Stimulated activated effector memory CD8-positive, alpha-beta T cell treated with anti-CD3 and anti-CD28 coated beads, Interleukin-12 subunit alpha, Interleukin-12 subunit beta, amount 100 ng/mL, for 72 hours (primary cell): ENCODE results near the gene L3HYPDH.

Experiments used
- ATAC-seq: fragments of 150-1000 bp; cut with Tn5 transposase; 2 replicates; pipeline ENCODE4 v1.10.0; 2021
- DNase-seq, 2 donors: peaks; one replicate each; pipeline ENCODE4 v3.0.0; 2021 to 2022; ENCODE audit warnings: low spot score in 2 of 2
- H3K27ac Mint-ChIP-seq: one replicate; pipeline ENCODE4 v1.8.0; 2022; ENCODE audit warnings: mild to moderate bottlenecking, mixed read lengths
- H3K36me3 Mint-ChIP-seq: one replicate; pipeline ENCODE4 v1.8.0; 2022; ENCODE audit warnings: mild to moderate bottlenecking, mixed read lengths
- H3K4me1 Mint-ChIP-seq: one replicate; pipeline ENCODE4 v1.8.0; 2022; ENCODE audit warnings: mixed read lengths
- H3K4me3 Mint-ChIP-seq: one replicate; pipeline ENCODE4 v1.8.0; 2022; ENCODE audit warnings: mild to moderate bottlenecking, mixed read lengths
- H3K9me3 Mint-ChIP-seq: one replicate; pipeline ENCODE4 v1.8.0; 2022; ENCODE audit warnings: mixed read lengths

L3HYPDH gene

GRCh38 chr14:59484639-59485175 lies 499 bp upstream of the L3HYPDH start:
- Mint-ChIP-seq H3K36me3 (peaks cover 20% of the 10 kb centered on the region), H3K4me3 (peak overlapping the region; percentile 80), H3K27ac (peak overlapping the region; percentile 87), H3K9me3 (no peaks in the 10 kb centered on the region), H3K4me1 (peaks cover 64% of the 10 kb centered on the region)
- no peak for DNase-seq
- ATAC-seq: peak; percentile 70

- Mint-ChIP-seq H3K4me3 (peak overlapping the region; percentile 80), H3K4me1 (peaks cover 51% of the 10 kb centered on the region), H3K9me3 (no peaks in the 10 kb centered on the region), H3K36me3 (peaks cover 14% of the 10 kb centered on the region), H3K27ac (peak overlapping the region; percentile 87)
- DNase-seq (no peak), ATAC-seq (no peak)
Observed at GRCh38 chr14:59483363-59483762, 845 bp downstream of the L3HYPDH start.

GRCh38 chr14:59482541-59483331 lies 1.5 kb downstream of the L3HYPDH start:
- H3K36me3 Mint-ChIP-seq: peaks cover 9% of the 10 kb centered on the region
- ATAC-seq (no peak), DNase-seq (no peak)
- peak overlapping the region; percentile 80 for H3K4me3 Mint-ChIP-seq
- H3K9me3 Mint-ChIP-seq: no peaks in the 10 kb centered on the region
- H3K27ac Mint-ChIP-seq: peak overlapping the region; percentile 87
- H3K4me1 Mint-ChIP-seq: peaks cover 48% of the 10 kb centered on the region

- DNase-seq (no peak), ATAC-seq (no peak)
- Mint-ChIP-seq H3K4me1 (peaks cover 48% of the 10 kb centered on the region), H3K27ac (peak overlapping the region; percentile 37), H3K36me3 (peaks cover 9% of the 10 kb centered on the region), H3K4me3 (peak overlapping the region; percentile 80), H3K9me3 (no peaks in the 10 kb centered on the region)
Observed at GRCh38 chr14:59481871-59482540, 2.2 kb downstream of the L3HYPDH start.

- no peak for ATAC-seq
- Mint-ChIP-seq H3K27ac (peak overlapping the region; percentile 4), H3K4me3 (peak overlapping the region; percentile 80), H3K36me3 (peaks cover 10% of the 10 kb centered on the region), H3K4me1 (peaks cover 48% of the 10 kb centered on the region), H3K9me3 (no peaks in the 10 kb centered on the region)
- no peak for DNase-seq
Observed at GRCh38 chr14:59481407-59481806, 2.8 kb downstream of the L3HYPDH start.

GRCh38 chr14:59480166-59480565 lies 4.0 kb downstream of the L3HYPDH start:
- Mint-ChIP-seq H3K4me1 (peaks cover 41% of the 10 kb centered on the region), H3K4me3 (peak overlapping the region; percentile 80), H3K36me3 (peaks cover 22% of the 10 kb centered on the region), H3K27ac (peak overlapping the region; percentile 4), H3K9me3 (no peaks in the 10 kb centered on the region)
- DNase-seq (no peak), ATAC-seq (no peak)

- no peak overlapping the region for H3K27ac Mint-ChIP-seq
- DNase-seq (no peak), ATAC-seq (no peak)
- no peak overlapping the region for H3K4me3 Mint-ChIP-seq
- peaks cover 37% of the 10 kb centered on the region for H3K4me1 Mint-ChIP-seq
- no peaks in the 10 kb centered on the region for H3K9me3 Mint-ChIP-seq
- peaks cover 26% of the 10 kb centered on the region for H3K36me3 Mint-ChIP-seq
Observed at GRCh38 chr14:59478540-59478939, 5.7 kb downstream of the L3HYPDH start.

GRCh38 chr14:59475709-59476108 lies 8.5 kb downstream of the L3HYPDH start:
- ATAC-seq: no peak
- H3K4me3 Mint-ChIP-seq: no peak overlapping the region
- peaks cover 9% of the 10 kb centered on the region for H3K4me1 Mint-ChIP-seq
- H3K9me3 Mint-ChIP-seq: no peaks in the 10 kb centered on the region
- H3K36me3 Mint-ChIP-seq: peaks cover 34% of the 10 kb centered on the region
- H3K27ac Mint-ChIP-seq: no peak overlapping the region
- DNase-seq: no peak

GRCh38 chr14:59474172-59474571 lies 10.0 kb downstream of the L3HYPDH start:
- no peak overlapping the region for H3K4me3 Mint-ChIP-seq
- ATAC-seq (no peak), DNase-seq (no peak)
- no peak overlapping the region for H3K27ac Mint-ChIP-seq
- H3K4me1 Mint-ChIP-seq: no peaks in the 10 kb centered on the region
- H3K36me3 Mint-ChIP-seq: peaks cover 34% of the 10 kb centered on the region
- no peaks in the 10 kb centered on the region for H3K9me3 Mint-ChIP-seq

GRCh38 chr14:59465316-59466135 lies 18.7 kb downstream of the L3HYPDH start, which contains the start of gene GPR135:
TSS of gene GPR135 (minus strand) at chr14:59465380. CDS start at chr14:59465226, 154 bp downstream.
- H3K27ac Mint-ChIP-seq: peak within 1 kb of the TSS; percentile 45
- peak; percentile 49 for ATAC-seq
- H3K4me1 Mint-ChIP-seq: peaks cover 8% of the 10 kb centered on the region
- DNase-seq: peak in 1 of 2 donors; percentile 65
- H3K36me3 Mint-ChIP-seq: no peaks in the 10 kb centered on the region
- H3K9me3 Mint-ChIP-seq: no peaks in the 10 kb centered on the region
- H3K4me3 Mint-ChIP-seq: peak within 1 kb of the TSS; percentile 81

GRCh38 chr14:59464486-59465315 lies 19.5 kb downstream of the L3HYPDH start:
- DNase-seq (peak; percentile 42 to 75), ATAC-seq (peak; percentile 81)
- Mint-ChIP-seq H3K4me3 (peak overlapping the region; percentile 81), H3K9me3 (no peaks in the 10 kb centered on the region), H3K4me1 (peaks cover 8% of the 10 kb centered on the region), H3K27ac (peak overlapping the region; percentile 45), H3K36me3 (no peaks in the 10 kb centered on the region)

- Mint-ChIP-seq H3K4me3 (peak overlapping the region; percentile 81), H3K4me1 (peaks cover 8% of the 10 kb centered on the region), H3K27ac (peak overlapping the region; percentile 45), H3K9me3 (no peaks in the 10 kb centered on the region), H3K36me3 (no peaks in the 10 kb centered on the region)
- no peak for DNase-seq
- peak; percentile 67 for ATAC-seq
Observed at GRCh38 chr14:59463787-59464485, 20.3 kb downstream of the L3HYPDH start.

GRCh38 chr14:59461891-59462290 lies 22.3 kb downstream of the L3HYPDH start:
- Mint-ChIP-seq H3K9me3 (no peaks in the 10 kb centered on the region), H3K27ac (no peak overlapping the region), H3K36me3 (no peaks in the 10 kb centered on the region), H3K4me3 (no peak overlapping the region), H3K4me1 (peaks cover 8% of the 10 kb centered on the region)
- DNase-seq (no peak), ATAC-seq (no peak)

GRCh38 chr14:59460378-59460777 lies 23.8 kb downstream of the L3HYPDH start:
- Mint-ChIP-seq H3K4me1 (peaks cover 8% of the 10 kb centered on the region), H3K9me3 (no peaks in the 10 kb centered on the region), H3K36me3 (no peaks in the 10 kb centered on the region), H3K4me3 (no peak overlapping the region), H3K27ac (no peak overlapping the region)
- DNase-seq (no peak), ATAC-seq (no peak)
